Ureter (tissue), 1 donor: ENCODE measurements around the gene IFITM1. TPM values are rescaled to one million over a fixed set of nuclear protein-coding genes. Genes with fewer than 3 reads are reported as not detected.
"Not testable (repeated sequence)": the region's sequence is repeated elsewhere in the genome, so short reads cannot be mapped to it uniquely, and the experiment has no call there.

Experiments
- DNase-seq: peaks from one replicate; pipeline ENCODE4 v3.0.0-alpha.2; 2020; ENCODE audit warnings: low spot score
- total RNA-seq: library from RNA; stranded (reverse); gene quantifications from one replicate; pipeline ENCODE4 v1.2.4, GENCODE V29; 2023
- donor health status: DM: yes; HTN: yes; CAD: no.

IFITM1 gene
- total RNA-seq, 1 donor from 2014 or later, result 150 TPM

- DNase-seq, result not testable (repeated sequence)
These were observed 4.8 kb upstream of the IFITM1 start for GRCh38 chr11:308740-309665.

DNA sequence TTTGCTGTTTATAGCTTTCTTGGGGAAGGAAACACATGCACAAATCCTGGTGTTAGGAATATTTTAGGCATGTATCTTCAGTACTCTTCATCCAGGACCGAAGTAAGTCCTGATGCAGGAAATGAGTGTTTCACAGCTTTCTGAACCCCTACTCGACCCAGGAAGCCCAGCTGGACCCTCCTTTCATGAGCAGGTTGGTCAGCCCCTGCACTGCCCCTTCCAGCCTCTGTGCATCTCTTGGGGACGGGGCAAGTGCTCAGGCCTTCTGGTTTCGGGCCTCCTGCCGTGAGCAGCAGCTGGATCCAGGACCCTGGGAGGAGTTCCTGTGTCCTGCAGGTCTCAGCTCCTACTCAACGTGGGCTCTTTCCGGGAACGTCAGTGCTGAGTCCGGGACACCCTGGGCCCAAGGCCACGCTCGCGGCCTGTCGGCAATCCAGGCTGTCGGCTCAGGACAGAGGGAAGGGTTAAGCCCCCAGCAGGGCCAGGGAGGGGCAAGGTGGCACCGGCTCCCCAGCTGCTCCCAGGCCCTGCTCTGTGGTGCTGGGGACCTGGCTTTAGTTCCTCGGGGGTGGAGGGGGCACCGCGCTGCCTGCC lies 3.8 kb upstream of the IFITM1 start:
- not testable (repeated sequence) for DNase-seq

DNA sequence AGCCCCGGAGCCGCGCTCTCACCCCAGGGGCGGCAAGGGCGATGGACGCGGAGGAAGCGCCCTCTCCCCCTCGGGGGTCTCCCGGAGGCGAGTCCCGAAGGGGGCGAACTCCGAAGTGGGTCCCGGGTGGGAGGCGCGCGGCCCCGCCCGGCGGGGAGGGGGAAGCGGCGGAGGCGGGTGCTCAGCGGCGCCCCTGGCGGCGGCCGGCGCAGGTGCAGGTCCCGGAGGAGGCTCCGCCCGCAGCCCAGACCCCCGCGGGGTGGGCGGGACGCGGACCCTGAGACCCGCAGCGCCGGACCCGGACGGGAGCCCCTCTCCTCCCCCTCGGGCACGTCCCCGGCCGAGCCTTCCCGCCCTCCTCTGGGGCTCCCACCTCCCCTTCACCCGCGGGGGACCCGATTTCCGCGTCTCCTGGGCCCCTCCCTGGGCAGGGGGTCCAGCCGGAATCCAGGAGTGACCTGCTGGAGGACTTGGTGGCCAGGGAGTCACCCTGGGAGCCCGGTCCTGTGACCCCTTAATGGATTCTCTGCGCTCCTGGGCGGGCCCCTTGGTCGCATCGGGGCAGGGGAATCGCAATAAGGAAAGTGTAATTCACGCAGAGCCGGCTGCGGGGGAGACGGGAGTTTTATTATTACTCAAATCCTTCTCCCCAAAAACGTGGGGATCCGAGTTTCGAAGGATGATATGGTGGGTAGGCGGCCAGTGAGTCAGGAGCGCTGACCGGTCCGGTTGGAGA lies 2.7 kb upstream of the IFITM1 start:
- DNase-seq, result not testable (repeated sequence)

- DNase-seq, result no peak
These were observed 1.6 kb upstream of the IFITM1 start for GRCh38 chr11:312092-312816.

- no peak for DNase-seq
These were observed 495 bp upstream of the IFITM1 start for GRCh38 chr11:313304-313786.

DNA sequence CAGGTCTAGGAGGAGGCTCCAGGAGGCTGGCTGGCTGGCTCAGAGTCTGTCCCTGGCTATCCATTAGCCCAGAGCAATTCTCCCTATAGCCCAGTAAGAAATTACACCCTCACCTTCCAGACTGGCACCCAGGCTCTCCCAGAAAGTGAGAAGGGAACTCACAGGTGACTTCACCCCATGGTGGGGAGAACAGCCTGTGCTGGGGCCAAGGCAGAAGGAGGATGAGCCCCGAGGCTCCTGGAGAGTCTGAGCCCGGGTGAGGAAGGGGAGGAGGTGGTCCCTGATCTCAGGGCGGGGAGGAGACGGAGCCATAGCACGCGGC lies 675 bp downstream of the IFITM1 start:
- DNase-seq, result not testable (repeated sequence)

DNA sequence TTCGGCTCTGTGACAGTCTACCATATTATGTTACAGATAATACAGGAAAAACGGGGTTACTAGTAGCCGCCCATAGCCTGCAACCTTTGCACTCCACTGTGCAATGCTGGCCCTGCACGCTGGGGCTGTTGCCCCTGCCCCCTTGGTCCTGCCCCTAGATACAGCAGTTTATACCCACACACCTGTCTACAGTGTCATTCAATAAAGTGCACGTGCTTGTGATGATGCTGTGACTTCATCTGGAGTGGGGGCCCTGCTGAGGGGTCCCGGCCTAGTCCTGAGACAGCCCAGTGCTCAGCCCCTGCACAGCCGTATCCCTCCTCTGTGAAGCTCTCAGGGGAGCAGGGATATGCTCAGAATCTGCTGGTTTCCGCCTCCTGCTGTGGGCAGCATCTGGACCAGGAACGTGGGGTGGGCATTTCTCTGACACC lies 1.2 kb downstream of the IFITM1 start:
- no peak for DNase-seq

DNA sequence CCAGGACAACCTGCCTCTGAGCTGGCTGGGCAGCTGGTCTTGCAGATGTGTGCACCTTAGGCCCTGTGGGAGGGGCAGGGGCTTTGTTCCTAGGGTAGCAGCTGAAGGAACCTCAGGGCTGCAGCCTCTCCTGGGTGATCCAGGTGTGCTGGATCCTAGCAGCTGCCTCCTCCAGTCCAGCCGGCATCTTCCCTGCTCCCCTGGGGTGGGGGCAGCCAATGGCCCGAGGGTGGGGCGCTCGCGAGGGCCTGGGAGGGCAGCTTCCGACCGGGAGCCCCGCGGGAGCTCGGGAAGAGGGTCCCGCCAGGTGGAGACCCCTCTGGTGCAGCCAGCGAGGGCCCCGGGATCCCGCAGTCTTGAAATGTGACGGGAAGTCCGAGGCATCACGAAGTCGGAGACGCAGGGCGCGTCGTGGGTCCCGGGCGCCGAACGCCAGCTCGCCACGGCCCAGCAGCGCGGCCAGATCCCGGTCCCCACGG lies 1.7 kb downstream of the IFITM1 start:
- no peak for DNase-seq

DNA sequence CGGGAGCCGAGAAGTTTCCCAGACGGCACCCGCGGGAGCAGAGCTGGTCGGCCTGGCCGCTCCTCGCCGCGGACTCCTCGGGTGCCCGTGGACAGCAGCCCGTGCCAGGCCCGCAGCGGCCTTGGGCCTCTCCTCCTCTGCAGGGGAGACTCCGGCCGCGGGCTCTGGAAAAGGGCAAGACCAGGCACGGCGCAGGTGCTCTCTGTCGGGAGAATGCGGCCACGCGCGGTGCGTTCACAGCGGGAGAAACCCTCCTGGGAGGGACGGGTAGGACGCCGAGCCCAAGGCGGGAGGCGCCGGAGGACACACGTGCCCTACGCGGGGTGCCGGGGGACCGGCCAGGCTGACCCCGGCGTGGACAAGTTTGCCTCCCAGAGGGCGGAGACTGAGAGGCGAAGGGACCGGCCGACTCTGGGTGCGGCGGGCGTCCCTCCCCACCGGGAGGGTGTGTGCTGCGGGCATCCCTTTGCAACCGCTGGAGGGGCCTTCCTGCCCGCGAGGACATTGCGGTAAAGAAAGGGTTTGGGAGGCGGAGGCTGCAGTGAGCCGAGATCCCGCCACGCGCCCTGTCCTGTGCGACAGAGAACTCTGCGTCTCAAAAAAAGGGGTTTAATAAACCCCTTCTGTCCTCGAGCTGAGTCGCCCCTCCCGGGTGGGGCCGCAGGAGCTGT lies 2.3 kb downstream of the IFITM1 start:
- no peak for DNase-seq

- DNase-seq, result no peak
These were observed 3.1 kb downstream of the IFITM1 start for GRCh38 chr11:316891-317301.

- not testable (repeated sequence) for DNase-seq
These were observed 4.0 kb downstream of the IFITM1 start for GRCh38 chr11:317668-318404.

- not testable (repeated sequence) for DNase-seq
These were observed 4.7 kb downstream of the IFITM1 start for GRCh38 chr11:318405-319120.

- not testable (repeated sequence) for DNase-seq
These were observed 5.5 kb downstream of the IFITM1 start for GRCh38 chr11:319121-319887.

DNA sequence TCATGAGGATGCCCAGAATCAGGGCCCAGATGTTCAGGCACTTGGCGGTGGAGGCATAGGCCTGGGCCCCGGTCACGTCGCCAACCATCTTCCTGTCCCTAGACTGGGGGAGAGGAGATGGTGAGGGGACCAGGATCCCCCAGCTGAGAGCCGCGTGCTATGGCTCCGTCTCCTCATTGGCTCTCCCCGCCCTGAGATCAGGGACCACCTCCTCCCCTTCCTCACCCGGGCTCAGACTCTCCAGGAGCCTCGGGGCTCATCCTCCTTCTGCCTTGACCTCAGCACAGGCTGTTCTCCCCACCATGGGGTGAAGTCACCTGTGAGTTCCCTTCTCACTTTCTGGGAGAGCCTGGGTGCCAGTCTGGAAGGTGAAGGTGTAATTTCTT lies 6.0 kb downstream of the IFITM1 start:
- DNase-seq, result not testable (repeated sequence)

DNA sequence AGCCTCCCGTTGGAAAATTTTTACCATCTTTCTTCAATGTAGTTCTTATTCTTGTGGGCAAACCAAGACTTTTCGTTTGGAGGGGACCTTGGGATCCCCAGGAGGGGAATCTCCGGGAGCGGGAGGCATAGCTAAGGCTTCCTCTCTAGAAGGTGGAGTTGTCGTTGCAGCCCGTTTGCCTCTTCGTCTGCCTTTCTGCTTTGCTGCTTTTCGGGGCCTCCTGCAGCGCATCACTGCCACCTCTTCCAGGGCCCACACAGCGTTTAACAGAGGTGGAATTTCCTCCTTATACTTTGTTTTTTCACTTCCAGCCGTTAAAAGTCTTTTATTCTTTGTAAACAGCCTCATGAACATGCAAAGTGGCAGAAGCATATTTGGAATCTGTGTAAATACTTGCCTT lies 10.3 kb downstream of the IFITM1 start:
- no peak for DNase-seq

DNA sequence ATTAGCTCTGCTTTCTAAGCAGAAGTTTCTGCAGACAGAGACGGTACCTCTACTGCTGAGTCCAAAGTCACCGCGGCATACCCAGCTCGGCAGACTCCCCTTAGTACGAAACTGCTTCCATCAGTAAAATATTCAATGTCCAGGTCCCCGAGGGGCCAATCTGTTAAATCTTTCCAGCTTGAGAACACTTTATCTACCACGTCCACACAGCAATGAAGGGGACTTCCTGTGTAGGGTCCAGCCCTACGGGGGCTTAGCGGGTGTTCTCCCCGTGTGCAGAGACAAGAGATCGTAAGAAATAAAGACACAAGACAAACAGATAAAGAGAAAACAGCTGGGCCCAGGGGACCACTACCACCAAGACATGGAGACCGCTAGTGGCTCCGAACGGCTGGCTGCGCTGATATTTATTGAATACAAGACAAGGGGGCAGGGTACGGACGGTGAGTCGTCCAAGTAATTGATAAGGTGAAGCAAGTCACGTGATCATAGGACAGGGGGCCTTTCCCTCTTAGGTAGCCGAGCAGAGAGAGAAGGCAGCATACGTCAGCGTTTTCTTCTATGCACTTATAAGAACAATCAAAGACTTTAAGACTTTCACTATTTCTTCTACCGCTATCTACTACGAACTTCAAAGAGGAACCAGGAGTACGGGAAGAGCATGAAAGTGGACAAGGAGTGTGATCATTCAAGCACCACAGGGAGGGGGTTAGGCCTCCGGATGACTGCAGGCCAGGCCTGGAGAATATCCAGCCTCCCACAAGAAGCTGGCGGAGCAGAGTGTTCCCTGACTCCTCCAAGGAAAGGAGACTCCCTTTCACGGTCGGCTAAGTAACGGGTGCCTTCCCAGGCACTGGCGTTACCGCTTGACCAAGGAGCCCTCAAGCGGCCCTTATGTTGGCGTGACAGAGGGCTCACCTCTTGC lies 11.0 kb downstream of the IFITM1 start:
- not testable (repeated sequence) for DNase-seq

DNA sequence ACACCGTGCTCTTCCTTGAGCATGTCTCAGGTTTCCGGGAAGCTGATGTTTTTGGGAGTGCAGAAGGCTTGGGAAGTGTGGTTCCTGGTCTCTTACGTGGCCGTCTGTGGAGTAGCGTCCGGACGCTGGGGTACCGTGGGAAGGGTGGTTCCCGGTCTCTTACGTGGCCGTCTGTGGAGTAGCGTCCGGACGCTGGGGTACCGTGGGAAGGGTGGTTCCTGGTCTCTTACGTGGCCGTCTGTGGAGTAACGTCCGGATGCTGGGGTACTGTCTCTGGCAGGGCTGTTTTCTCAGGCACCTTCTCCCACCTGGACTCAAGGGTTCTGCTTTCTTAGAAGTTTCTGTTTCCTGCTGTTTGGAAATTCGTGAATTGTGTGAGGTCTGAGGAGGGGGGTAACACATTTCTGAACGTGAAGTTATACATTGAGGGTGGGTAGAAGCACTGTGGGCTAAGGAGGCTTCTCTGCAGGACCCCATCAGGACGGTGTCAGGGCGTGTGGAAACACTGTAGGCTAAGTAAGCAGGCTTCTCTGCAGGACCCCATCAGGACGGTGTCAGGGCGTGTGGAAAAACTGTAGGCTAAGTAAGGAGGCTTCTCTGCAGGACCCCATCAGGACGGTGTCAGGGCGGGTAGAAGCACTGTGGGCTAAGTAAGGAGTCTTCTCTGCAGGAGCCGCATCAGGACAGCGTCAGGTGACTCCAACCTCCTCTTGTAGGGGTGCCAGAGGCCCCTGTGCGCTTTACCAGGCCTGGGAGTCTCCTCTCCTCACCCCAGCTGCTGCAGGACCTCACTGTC lies 12.2 kb downstream of the IFITM1 start:
- no peak for DNase-seq
